ENCODE measurements around the gene ZBTB7B. TPM values are rescaled to one million over a fixed set of nuclear protein-coding genes. Genes with fewer than 3 reads are reported as not detected.
A peak's percentile ranks its signal among the peaks of the same experiment; 100 is the strongest.

The ZBTB7B gene
- total RNA-seq, 1 donor from 2014 or later, result 80.4 TPM

DNA sequence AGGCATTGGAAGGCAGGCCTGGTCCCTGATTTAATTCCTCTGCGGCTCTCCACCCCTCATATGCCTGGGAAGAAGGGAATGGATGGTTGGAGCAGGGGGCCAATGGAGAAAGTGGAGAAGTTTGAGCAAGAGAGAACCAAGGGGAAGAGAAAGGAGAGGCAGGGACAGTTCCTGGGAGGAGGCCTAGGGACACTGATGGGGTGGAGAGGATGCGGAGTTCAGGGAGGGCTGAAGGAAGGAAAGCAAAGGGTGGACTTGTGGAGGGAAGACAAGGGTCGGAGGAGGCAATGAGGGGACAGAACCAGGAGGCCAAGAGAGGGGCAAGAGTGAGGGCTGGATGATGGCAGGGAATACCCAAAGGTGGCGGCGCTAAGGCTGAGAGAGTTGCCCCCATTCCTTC lies 7.1 kb downstream of the ZBTB7B start:
- TF ChIP-seq, protein P1, sequence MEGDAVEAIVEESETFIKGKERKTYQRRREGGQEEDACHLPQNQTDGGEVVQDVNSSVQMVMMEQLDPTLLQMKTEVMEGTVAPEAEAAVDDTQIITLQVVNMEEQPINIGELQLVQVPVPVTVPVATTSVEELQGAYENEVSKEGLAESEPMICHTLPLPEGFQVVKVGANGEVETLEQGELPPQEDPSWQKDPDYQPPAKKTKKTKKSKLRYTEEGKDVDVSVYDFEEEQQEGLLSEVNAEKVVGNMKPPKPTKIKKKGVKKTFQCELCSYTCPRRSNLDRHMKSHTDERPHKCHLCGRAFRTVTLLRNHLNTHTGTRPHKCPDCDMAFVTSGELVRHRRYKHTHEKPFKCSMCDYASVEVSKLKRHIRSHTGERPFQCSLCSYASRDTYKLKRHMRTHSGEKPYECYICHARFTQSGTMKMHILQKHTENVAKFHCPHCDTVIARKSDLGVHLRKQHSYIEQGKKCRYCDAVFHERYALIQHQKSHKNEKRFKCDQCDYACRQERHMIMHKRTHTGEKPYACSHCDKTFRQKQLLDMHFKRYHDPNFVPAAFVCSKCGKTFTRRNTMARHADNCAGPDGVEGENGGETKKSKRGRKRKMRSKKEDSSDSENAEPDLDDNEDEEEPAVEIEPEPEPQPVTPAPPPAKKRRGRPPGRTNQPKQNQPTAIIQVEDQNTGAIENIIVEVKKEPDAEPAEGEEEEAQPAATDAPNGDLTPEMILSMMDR (IDR thresholded peaks at IDR 0.05), result no peak
- H3K4me1 ChIP-seq, result peaks cover 80% of the 10 kb centered on the region
- no peaks in the 10 kb centered on the region for H3K27me3 ChIP-seq
- DNase-seq (no peak), ATAC-seq (no peak)
- H3K27ac ChIP-seq, result peak overlapping the region; percentile 93
- H3K9me3 ChIP-seq, result no peaks in the 10 kb centered on the region
- H3K4me3 ChIP-seq, result peak overlapping the region; percentile 41
- H3K36me3 ChIP-seq, result peaks cover 8% of the 10 kb centered on the region
- intact Hi-C loops (cut with DNase I), result no loop called here

DNA sequence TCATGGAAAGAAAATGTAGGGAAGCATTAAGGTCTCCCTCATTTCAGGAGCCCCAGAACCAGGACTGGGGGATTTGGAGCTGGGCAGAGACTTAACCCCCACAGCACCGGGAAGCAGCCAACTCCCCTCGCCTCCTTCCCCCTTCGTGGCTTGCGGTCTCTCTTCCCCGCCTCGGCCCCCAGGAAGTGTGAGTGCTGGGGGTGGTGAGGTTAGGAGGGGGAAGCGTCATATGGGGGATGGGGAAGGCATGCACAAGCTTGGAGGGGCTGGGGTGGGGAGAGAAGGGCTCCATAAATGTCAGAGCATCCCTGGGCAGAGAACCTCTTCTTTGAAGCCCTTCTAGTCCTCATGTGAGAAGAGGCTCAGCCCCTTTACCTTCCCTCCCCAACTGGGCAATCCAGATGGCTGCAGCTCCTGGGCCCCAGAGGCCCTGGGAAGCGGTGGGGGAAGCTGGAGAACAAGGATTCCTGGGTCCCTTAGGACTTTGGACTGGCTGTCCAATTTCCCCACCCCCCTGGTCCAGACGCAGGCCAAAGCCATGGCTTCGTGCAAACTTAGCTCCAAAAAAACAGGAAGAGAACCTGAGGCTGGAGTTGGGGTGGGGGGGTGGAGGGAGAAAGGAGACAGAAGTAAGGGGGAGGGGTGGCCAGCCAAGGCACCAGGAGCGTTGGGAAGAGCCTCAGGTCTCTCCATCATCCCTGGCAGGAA lies 7.8 kb downstream of the ZBTB7B start:
- DNase-seq (no peak), ATAC-seq (no peak)
- H3K4me1 ChIP-seq, result peaks cover 74% of the 10 kb centered on the region
- H3K9me3 ChIP-seq, result no peaks in the 10 kb centered on the region
- H3K4me3 ChIP-seq, result peak overlapping the region; percentile 41
- peak overlapping the region; percentile 36 for H3K27ac ChIP-seq
- peaks cover 15% of the 10 kb centered on the region for H3K36me3 ChIP-seq
- TF ChIP-seq, protein P1 (IDR thresholded peaks at IDR 0.05), result no peak
- intact Hi-C loops (cut with DNase I), result no loop called here
- no peaks in the 10 kb centered on the region for H3K27me3 ChIP-seq

DNA sequence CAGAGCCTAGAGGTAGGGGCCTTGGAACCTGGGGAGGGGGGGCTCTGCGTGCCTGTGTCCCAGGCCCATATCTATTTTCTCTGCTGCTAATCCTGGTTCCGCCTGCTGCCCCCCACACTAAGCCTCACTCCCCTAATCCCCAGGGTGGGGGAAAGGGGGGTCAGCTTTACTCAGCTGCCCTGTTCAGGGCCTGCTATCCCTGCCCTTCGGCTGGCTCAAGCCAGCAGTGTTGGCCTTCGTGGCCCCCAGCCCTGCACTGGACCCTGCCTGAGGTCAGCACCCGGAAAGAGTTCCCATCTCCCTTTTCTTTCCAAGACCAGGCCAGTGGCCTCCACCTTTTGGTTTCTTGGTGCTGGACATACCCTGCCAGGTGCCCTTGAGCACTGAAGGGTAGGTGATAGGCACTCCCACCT lies 8.4 kb downstream of the ZBTB7B start:
- H3K36me3 ChIP-seq, result peaks cover 21% of the 10 kb centered on the region
- TF ChIP-seq, protein P1 (IDR thresholded peaks at IDR 0.05), result no peak
- no peaks in the 10 kb centered on the region for H3K27me3 ChIP-seq
- H3K27ac ChIP-seq, result no peak overlapping the region
- ATAC-seq, result no peak
- DNase-seq, result no peak
- no peak overlapping the region for H3K4me3 ChIP-seq
- intact Hi-C loops (cut with DNase I), result no loop called here
- no peaks in the 10 kb centered on the region for H3K9me3 ChIP-seq
- peaks cover 67% of the 10 kb centered on the region for H3K4me1 ChIP-seq

DNA sequence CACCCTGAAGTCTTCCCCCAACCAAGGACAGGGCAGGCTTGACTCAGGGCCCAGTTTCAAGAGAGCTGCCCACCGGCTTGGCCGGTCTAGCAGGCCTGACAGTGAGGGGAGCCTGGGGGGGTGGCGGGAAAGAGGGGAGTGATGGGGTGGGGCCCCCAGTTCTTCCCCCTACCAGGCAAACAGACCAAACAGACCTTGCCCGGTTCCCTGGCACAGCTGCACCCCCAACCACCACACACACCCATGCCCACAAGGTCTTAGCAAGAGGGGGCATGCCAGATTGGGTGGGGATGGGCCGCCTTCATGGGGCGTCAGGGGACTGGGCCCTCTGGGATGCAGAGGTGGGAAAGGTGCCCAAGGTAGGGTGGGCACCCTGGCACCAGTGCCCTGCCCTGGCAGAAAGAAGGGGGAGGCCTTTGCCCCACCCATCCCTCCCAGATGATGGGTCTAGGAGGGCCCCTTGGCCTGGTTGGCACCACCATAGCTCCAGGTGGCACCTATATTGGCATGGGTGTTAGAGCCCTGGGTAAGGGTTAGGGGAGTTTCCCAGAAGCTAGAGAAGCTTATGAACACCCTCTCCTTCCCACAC lies 8.9 kb downstream of the ZBTB7B start:
- no peak for DNase-seq
- ATAC-seq, result no peak
- intact Hi-C loops (cut with DNase I), result no loop called here
- Histone ChIP-seq H3K4me1 (peaks cover 65% of the 10 kb centered on the region), H3K36me3 (peaks cover 26% of the 10 kb centered on the region), H3K27me3 (no peaks in the 10 kb centered on the region), H3K9me3 (no peaks in the 10 kb centered on the region), H3K27ac (peak overlapping the region; percentile 66), H3K4me3 (no peak overlapping the region)
- TF ChIP-seq, protein P1 (IDR thresholded peaks at IDR 0.05), result no peak

DNA sequence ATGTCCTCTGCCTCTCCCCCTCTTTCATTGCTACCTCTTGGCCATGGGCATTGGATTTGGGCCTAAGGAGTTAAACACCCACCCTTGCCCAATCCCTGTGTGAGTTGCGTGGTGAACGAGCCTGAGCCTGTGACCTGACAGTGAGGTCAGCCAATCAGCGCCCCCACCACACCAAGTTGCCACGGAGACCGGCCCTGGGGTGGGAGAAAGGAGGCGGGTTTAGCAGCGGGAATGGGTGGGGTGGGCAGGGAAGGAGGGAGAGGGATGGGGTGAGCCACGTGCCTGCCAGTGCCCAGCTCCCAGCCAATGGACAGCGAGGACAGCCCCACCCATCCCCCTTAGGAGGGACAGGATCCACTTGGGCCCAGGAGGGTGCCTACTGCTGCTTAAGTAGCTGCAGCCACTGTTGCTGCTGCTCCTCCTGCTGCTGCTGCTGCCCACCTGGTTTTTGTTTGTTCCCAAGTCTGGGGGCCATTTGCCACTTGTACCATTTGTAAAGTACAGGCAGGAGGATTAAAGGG lies 9.5 kb downstream of the ZBTB7B start:
- Histone ChIP-seq H3K27me3 (no peaks in the 10 kb centered on the region), H3K4me1 (peaks cover 65% of the 10 kb centered on the region), H3K27ac (peak overlapping the region; percentile 66), H3K4me3 (no peak overlapping the region), H3K9me3 (no peaks in the 10 kb centered on the region), H3K36me3 (peaks cover 28% of the 10 kb centered on the region)
- intact Hi-C loops (cut with DNase I), result no loop called here
- ATAC-seq (peak; percentile 73), DNase-seq (peak; percentile 89)
- TF ChIP-seq, protein P1 (IDR thresholded peaks at IDR 0.05), result no peak
